Sigmoid colon (tissue), 4 donors: ENCODE data around the gene FOXN1.

Experiments used
- EP300 ChIP-seq, 4 donors: sonication (generic); formaldehyde crosslinking; IDR thresholded peaks; one replicate each; pipeline ENCODE4 v1.6.1; 2017; ENCODE audit warnings: antibody characterized with exemption in 4 of 4
- POLR2A ChIP-seq, 2 donors: fragments of 450-650 bp; IDR thresholded peaks; one replicate each; pipeline ENCODE4 v1.6.1; 2016; ENCODE audit warnings: antibody characterized with exemption in 2 of 2, mild to moderate bottlenecking in 2 of 2, moderate library complexity in 2 of 2
- POLR2AphosphoS5 ChIP-seq, 4 donors: sonication (generic); formaldehyde crosslinking; IDR thresholded peaks; one replicate each; pipeline ENCODE4 v1.6.1; 2017; ENCODE audit warnings: antibody characterized with exemption in 4 of 4
- TF ChIP-seq, protein P1 (sequence below), 4 experiments: fragments of 450-650 bp in 3 of 4; fragments of 200-600 bp in 1 of 4; IDR thresholded peaks; one replicate each; pipeline ENCODE4 v1.5.1; 2016 to 2019; ENCODE audit warnings: antibody characterized with exemption in 4 of 4, mild to moderate bottlenecking in 3 of 4, moderate library complexity in 2 of 4

DNA sequence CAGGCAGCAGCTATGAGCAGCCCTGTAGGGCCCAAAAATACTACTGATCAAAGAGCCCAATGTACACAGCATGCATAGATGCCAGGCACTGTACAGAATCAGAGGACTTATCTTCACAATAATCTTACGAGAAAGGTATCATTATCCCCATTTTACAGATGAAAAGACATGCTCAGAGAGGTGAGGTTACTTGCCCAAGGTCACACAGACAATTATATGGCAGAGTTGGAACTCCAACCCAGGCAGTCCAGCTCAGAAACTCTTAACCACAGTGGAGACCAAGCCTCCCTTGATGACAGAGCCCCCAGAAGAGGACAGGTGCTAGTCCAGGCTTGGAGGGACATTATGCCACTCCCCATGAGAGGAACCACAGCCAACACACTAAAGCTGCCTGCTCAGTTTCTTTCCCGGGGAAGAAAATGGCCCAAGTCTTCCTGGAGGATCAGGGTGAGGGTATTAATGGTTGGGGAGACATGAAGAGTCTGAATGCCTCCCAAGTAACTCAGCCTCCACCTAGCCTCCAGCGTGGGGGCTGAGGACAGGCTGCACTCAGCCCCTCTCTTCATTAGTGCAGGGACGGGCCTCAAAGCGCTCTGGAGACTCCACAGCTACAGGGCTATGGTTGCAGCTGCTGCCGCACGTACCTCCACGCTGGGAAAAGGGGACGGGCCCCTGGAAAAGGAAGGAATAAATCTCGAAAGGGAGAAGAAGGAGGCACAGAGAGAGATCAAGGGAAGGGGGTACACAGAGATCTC is 45.5 kb downstream of the FOXN1 start:
- TF ChIP-seq, protein P1, sequence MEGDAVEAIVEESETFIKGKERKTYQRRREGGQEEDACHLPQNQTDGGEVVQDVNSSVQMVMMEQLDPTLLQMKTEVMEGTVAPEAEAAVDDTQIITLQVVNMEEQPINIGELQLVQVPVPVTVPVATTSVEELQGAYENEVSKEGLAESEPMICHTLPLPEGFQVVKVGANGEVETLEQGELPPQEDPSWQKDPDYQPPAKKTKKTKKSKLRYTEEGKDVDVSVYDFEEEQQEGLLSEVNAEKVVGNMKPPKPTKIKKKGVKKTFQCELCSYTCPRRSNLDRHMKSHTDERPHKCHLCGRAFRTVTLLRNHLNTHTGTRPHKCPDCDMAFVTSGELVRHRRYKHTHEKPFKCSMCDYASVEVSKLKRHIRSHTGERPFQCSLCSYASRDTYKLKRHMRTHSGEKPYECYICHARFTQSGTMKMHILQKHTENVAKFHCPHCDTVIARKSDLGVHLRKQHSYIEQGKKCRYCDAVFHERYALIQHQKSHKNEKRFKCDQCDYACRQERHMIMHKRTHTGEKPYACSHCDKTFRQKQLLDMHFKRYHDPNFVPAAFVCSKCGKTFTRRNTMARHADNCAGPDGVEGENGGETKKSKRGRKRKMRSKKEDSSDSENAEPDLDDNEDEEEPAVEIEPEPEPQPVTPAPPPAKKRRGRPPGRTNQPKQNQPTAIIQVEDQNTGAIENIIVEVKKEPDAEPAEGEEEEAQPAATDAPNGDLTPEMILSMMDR (IDR thresholded peaks at IDR 0.05) = no peak
- TF ChIP-seq POLR2AphosphoS5 (IDR thresholded peaks at IDR 0.05) = no peak
- TF ChIP-seq POLR2A (IDR thresholded peaks at IDR 0.05) = no peak
- no peak for TF ChIP-seq EP300 (IDR thresholded peaks at IDR 0.05)
